Fibroblast of villous mesenchyme (primary cell): ENCODE measurements around the gene ASIC2. TPM values are rescaled to one million over a fixed set of nuclear protein-coding genes. Genes with fewer than 3 reads are reported as not detected.
"Not testable (repeated sequence)": the region's sequence is repeated elsewhere in the genome, so short reads cannot be mapped to it uniquely, and the experiment has no call there.

Source experiments
- DNase-seq: peaks from one replicate; pipeline ENCODE4 v3.0.0-alpha.2; 2010; ENCODE audit warnings: low read depth
- H3K4me3 ChIP-seq: 2 replicates; pipeline ENCODE4 v1.5.1; 2011; ENCODE audit warnings: low read depth, mild to moderate bottlenecking, low read length
- CTCF ChIP-seq: IDR thresholded peaks from 2 replicates; pipeline ENCODE4 v1.5.1; 2012; ENCODE audit warnings: low read depth, mild to moderate bottlenecking, low read length; ENCODE audit not compliant: insufficient read depth
- total RNA-seq: library from RNA; depleted of rRNA; stranded (reverse); fragments of >200 nt; gene quantifications from 2 replicates; pipeline ENCODE4 v1.2.3, GENCODE V29; 2012

Gene ASIC2
- total RNA-seq, 1 donor: not detected

GRCh38 chr17:32998887-32999228, 294.2 kb downstream of the ASIC2 start:
- DNase-seq: peak; percentile 37
- no peak for TF ChIP-seq CTCF
- peak overlapping the region; percentile 27 for H3K4me3 ChIP-seq

GRCh38 chr17:32998111-32998886, 294.8 kb downstream of the ASIC2 start:
- DNase-seq: peak; percentile 79
- peak; percentile 85 for TF ChIP-seq CTCF
- H3K4me3 ChIP-seq: peak overlapping the region; percentile 27

- no peak for DNase-seq
- no peak overlapping the region for H3K4me3 ChIP-seq
- no peak for TF ChIP-seq CTCF
Observed at GRCh38 chr17:32995416-32996045, 297.6 kb downstream of the ASIC2 start.

- H3K4me3 ChIP-seq: no peak overlapping the region
- TF ChIP-seq CTCF: no peak
- no peak for DNase-seq
Observed at GRCh38 chr17:32993977-32994376, 299.1 kb downstream of the ASIC2 start.

GRCh38 chr17:32992321-32993033, 300.6 kb downstream of the ASIC2 start:
- DNase-seq: no peak
- H3K4me3 ChIP-seq: no peak overlapping the region
- TF ChIP-seq CTCF: no peak

- no peak for TF ChIP-seq CTCF
- H3K4me3 ChIP-seq: no peak overlapping the region
- no peak for DNase-seq
Observed at GRCh38 chr17:32988481-32989101, 304.5 kb downstream of the ASIC2 start.

- H3K4me3 ChIP-seq, DNase-seq: not testable (repeated sequence)
Observed at GRCh38 chr17:32987868-32988267, 305.2 kb downstream of the ASIC2 start.

- H3K4me3 ChIP-seq, DNase-seq: not testable (repeated sequence)
Observed at GRCh38 chr17:32987453-32987805, 305.7 kb downstream of the ASIC2 start.
